HG03378 (cell line): ENCODE measurements around the gene APBA1.
"Not testable (repeated sequence)": the region's sequence is repeated elsewhere in the genome, so short reads cannot be mapped to it uniquely, and the experiment has no call there.

Experiments
- ATAC-seq: cut with Tn5 transposase; IDR thresholded peaks from one replicate; pipeline ENCODE4 v1.9.1; 2021; ENCODE audit warnings: mild to moderate bottlenecking, moderate library complexity; ENCODE audit not compliant: unreplicated experiment

APBA1 gene

DNA sequence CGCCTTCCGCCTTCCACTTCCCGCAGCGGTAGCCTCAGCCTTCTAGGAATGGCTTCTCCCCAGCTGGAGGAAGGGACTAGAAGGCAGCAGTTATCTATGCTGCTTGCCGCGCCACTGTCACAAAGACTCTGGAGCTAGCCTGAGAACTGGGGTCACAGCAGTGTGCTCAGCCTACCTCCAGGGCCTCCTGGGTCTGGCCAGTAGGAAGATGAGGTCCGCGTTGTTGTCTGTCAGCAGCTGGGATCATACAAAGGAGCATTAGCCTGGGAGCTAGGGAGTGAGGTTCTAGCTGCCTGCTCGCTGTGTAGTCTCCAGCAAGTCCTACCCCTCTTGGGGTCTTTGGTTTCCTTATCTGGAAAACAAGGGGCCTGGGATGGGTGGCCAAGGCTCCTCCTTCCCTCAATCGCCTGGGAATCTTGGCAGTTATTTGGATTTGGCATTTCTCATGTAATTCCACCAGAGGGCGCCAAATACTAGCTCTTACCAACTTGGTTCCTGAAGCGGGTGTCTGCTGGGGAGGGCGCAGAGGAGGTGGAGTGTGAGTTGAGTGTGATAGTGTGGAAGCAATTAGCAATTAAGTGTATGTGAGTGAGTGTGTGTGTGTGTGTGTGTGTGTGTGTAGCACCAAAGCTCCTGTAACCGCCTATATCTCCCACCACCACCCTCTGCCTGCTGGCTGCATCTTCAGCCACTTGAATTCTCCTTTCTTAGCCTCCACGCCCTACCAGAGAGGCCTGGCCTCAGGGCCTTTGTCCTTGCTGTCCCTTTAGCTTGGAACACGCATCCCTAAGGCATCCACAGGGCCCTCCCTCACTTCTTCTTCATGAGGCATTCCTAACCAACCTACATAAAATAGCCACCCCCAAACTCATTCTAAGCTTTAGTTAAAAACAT lies 250.0 kb downstream of the APBA1 start:
- ATAC-seq: no peak

- ATAC-seq: no peak
Observed at GRCh38 chr9:69420611-69421270, 251.4 kb downstream of the APBA1 start.

- ATAC-seq: no peak
Observed at GRCh38 chr9:69412741-69413150, 259.4 kb downstream of the APBA1 start.

GRCh38 chr9:69411931-69412740 lies 260.0 kb downstream of the APBA1 start:
- no peak for ATAC-seq

- ATAC-seq: no peak
Observed at GRCh38 chr9:69411246-69411645, 260.9 kb downstream of the APBA1 start.

DNA sequence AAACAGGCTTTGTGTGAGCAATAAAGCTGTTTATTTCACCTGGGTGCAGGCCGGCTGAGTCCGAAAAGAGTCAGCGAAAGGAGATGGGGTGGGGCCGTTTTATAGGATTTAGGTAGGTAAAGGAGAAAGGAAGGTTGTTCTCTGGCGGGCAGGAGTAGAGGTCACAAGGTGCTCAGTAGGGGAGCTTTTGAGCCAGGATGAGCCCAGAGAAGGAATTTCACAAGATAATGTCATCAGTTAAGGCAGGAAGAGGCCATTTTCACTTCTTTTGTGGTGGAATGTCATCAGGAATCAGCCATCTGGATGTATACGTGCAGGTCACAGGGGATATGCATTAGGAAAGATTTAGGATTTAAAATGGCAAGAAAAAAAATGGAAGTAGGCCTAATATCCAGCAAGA lies 262.2 kb downstream of the APBA1 start:
- ATAC-seq: not testable (repeated sequence)

DNA sequence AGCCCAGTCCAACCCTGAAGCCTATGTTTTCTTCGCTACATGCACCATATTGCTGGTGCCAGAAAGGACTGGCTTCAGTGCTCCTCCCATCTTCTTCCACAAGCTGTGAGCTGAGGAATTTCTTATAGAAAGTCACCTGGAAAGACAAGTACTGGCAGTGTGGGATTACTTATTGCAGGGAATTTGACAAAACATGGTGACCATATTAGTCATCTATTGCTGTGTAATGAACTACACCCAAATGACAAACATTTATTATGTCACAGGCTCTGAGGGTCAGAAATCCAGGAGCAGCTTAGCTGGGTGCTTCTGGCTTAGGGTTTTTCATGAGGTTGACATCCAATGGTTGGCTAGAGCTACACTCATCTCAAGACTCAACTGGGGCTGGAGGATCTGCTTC lies 271.7 kb downstream of the APBA1 start:
- no peak for ATAC-seq

DNA sequence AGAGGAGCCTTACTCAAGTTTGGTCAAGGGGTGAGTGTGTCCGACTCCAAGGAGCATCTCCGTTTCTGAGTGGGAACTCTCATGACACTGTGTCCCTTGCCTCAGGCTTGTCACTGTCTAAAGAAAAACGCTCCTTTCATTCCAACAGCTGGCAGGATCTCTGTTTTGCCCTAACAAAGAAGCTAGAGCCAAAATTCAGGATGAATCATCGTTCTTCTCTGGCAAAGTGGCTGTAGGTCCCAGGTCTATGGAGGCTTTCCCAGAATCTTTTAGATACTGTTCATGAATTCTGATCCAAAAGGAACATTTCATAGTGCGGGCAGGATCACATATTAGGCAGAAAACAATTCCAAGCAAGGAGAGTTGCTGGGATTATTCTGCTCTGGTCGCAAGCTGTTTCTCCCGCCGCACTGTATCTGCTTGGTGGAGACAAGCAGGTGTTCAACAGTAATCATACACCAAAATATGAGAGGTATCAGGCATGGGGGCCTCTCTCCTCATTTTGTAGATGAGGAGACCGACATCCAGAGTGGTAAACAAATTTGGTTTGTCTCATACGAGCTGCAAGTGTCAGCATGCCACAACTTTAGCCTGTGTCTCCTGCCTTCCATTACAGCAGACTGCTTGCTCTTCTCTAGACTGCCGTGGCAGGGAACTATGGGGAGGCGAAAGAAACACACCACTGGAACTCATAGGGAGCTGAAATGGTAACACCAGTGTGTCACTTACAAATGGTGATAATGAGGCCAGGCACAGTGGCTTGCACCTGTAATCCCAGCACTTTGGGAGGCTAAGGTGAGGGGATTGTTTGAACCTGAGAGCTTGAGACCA lies 274.6 kb downstream of the APBA1 start:
- ATAC-seq: no peak

DNA sequence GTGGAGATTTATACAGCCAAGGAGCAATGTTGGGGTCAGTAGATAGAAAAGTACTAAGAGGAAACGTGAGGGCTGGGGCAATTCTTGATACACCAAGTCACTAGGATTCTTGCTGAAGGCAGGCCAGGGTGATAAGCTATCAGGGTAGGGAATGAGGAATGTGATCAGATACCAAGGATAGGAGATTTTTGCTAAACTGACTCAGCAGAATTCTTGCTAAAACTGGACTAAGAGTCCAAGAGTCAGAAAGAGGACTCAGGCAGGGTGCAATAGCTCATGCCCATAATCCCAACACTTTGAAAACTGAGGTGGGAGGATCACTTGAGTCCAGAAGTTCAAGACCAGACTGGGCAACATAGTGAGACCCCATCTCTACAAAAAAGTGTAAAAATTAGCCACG lies 275.4 kb downstream of the APBA1 start:
- no peak for ATAC-seq

DNA sequence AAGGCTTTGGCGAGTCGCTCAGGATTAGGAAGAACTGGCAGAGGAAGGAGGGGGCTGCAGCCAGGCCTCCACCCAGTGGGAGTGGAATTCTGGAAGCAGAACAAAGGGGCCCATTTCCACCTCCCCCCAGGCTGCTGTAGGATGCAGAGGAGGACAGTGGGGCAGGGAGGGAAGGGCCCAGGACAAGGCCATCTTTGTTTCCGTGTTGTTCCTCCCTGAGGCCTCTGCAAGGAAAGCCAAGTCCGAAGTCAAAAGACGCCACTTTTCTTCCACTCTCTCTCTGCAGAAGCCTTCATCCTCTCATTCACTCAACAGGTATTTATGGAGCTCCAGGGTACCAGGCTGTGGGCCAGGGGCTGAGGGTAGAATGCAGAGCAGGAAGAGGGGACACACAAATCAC lies 276.5 kb downstream of the APBA1 start:
- no peak for ATAC-seq

DNA sequence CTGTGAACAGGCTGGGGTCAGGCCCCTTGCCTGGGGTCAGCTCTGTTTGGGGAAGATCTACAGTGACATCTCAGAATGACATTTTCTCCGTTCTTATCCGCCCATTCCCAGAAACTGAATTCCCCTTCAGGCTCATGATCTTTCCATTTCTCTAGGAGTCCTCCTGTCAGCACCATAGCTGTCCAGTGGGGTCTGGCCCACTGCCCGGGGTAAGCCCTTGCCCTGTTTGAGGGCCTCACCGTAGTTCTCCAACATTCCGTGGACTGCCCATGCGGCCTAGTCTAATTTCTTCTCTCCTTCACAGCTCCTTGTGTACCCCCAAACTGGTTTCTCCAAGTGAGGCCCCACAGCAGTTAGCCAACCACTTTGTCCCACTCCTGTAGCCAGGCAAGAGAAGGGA lies 278.7 kb downstream of the APBA1 start:
- ATAC-seq: no peak

DNA sequence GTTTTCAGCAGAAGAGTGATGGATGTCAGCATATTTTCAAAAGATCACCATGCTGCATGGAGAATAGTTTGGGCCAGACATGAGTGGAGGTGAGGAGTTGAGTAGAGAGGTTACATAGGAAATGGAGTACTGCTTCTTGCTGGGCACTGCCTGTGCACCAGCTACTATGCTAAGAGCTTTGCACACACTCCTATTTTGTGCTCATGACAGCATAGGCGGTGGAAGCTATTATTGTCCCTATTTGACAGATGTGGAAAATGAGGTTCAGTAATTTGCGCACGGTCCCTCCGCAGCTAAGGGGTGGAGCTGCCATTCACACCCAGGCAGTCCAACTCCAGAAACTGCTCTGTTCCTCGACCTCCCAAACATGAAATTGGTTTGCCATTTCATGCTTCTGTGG lies 279.3 kb downstream of the APBA1 start:
- no peak for ATAC-seq

DNA sequence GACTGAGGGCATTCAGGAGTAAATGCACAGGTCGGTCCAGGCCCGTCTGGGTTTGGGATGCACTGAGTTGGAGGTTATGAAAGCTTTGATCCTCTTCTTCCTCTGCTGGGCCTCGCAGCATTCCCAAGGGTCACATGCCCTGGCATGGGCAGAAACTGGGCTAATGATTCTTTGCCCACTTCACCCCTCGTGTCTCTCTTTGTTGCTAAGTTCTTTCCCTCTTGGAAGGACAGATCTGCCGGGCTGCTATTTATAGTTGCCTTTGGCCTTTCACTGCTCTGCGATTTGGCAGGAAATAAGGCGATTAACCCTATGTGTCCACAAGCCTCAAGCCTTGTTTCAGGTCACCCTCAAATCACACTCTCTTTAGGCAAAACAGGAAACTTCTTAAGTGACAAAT lies 280.2 kb downstream of the APBA1 start:
- ATAC-seq: no peak

- no peak for ATAC-seq
Observed at GRCh38 chr9:69391487-69391886, 280.7 kb downstream of the APBA1 start.

DNA sequence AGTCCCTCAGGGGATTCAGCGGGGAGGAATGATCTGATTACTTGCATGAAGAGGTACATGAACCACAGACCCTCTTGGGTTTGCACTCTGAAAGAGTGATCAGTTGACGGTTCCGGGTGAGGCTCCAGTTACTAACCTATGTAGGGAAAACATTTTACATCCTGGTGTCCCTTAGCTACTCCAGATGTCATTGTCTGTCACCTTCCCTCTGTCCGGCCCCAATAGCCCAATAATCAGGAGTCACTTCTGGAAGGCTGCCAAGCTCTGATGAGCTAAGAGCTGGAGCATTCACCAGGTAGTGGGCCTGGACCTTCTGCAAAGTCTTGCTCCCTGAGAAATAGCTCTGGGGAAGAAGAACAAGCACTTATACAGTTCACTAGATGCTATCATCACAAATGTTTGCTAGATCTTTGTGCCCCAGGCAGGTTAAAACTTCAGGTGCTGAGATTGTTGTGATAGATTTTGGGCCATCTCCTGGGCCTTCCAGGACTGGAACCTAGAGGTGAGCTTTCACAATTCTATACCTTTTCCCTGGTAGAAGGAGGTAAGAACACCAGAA lies 282.7 kb downstream of the APBA1 start:
- ATAC-seq: no peak

GRCh38 chr9:69388596-69388995 lies 283.6 kb downstream of the APBA1 start:
- ATAC-seq: no peak

DNA sequence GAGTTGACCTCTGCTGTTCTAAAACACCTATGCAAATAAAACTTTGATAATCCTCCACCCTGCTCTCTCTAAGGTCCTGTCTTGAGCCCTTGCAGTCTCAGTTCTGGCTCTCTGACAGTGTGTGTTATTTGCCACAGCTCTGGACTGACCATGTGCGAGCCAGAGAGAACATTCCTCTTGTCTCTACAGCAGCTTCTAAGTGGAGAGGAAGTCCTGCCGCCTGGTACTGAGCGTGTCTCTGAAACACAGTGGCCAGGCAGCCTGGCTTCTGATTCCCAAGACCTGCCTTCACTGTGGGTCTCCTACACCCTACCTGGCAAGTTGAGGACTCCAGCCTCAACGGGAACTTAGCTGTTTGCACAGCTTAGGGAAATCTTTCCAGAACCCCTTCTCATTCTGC lies 285.5 kb downstream of the APBA1 start:
- ATAC-seq: no peak

DNA sequence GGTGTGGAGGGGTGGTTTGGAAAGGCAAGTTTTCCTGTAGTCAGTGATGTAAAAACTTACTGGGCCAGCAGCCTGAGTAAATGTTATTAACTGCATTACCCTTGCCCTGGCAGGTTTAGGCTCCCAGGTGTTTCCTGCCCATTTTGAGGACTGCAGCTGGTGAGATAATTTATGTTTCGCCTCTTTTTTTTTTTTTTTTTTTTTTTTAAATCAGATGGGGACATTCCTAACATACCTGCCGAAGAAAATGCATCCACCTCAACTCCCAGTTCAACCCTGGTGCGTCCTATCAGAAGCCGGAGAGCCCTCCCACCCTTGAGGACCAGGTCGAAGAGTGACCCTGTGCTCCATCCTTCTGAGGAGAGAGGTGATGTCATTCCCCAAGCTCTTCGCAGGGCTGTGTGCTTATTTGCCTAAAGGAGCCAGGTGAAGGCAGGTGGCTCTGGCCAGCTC lies 286.6 kb downstream of the APBA1 start:
- no peak for ATAC-seq

GRCh38 chr9:69382135-69382534 lies 290.0 kb downstream of the APBA1 start:
- ATAC-seq: no peak

GRCh38 chr9:69380811-69381210 lies 291.4 kb downstream of the APBA1 start:
- ATAC-seq: no peak
